OCI-LY1 (cell line): ENCODE results near the gene RPS6KA2.

Source experiments
- H2AFZ ChIP-seq: fragments of 200-600 bp; sonication (generic), shearing (Covaris generic); 2 replicates; pipeline ENCODE4 v1.6.0; 2014; ENCODE audit warnings: antibody characterized with exemption, mild to moderate bottlenecking, low read length
- H3F3A ChIP-seq: fragments of 200-600 bp; sonication (generic), shearing (Covaris generic); 2 replicates; pipeline ENCODE4 v1.6.0; 2014; ENCODE audit warnings: mild to moderate bottlenecking, antibody characterized with exemption, low read length, moderate library complexity; ENCODE audit not compliant: insufficient read depth
- H3K27ac ChIP-seq: fragments of 200-600 bp; sonication (generic); 2 replicates; pipeline ENCODE4 v1.5.1; 2014; ENCODE audit warnings: low read length, mixed run types, mild to moderate bottlenecking, low read depth; ENCODE audit not compliant: poor library complexity, severe bottlenecking
- H3K27me3 ChIP-seq: fragments of 200-600 bp; sonication (generic); 2 replicates; pipeline ENCODE4 v1.6.0; 2014; ENCODE audit warnings: antibody characterized with exemption, mild to moderate bottlenecking, low read length, moderate library complexity; ENCODE audit not compliant: insufficient read depth
- H3K36me3 ChIP-seq: fragments of 200-600 bp; sonication (generic); 2 replicates; pipeline ENCODE4 v1.6.1; 2014; ENCODE audit warnings: mild to moderate bottlenecking, antibody characterized with exemption, low read length, moderate library complexity, mixed read lengths; ENCODE audit not compliant: insufficient read depth
- H3K4me1 ChIP-seq: fragments of 200-600 bp; sonication (generic); 2 replicates; pipeline ENCODE4 v1.5.1; 2014; ENCODE audit warnings: mild to moderate bottlenecking, low read length, moderate library complexity; ENCODE audit not compliant: insufficient read depth, severe bottlenecking
- H3K4me2 ChIP-seq: fragments of 200-600 bp; sonication (generic), shearing (Covaris generic); 2 replicates; pipeline ENCODE4 v1.6.1; 2014; ENCODE audit warnings: low read length
- H3K4me3 ChIP-seq: fragments of 200-600 bp; sonication (generic); 2 replicates; pipeline ENCODE4 v1.5.1; 2014; ENCODE audit warnings: low read length, low read depth, mild to moderate bottlenecking, mixed read lengths; ENCODE audit not compliant: poor library complexity, severe bottlenecking
- H3K79me2 ChIP-seq: fragments of 200-600 bp; shearing (Covaris generic); 2 replicates; pipeline ENCODE4 v1.6.1; 2016; ENCODE audit warnings: mixed run types, low read length, mixed read lengths; ENCODE audit not compliant: insufficient read depth
- H3K9ac ChIP-seq: fragments of 200-600 bp; sonication (generic), shearing (Covaris generic); 2 replicates; pipeline ENCODE4 v1.6.1; 2014; ENCODE audit warnings: mild to moderate bottlenecking, low read length, mixed read lengths
- H3K9me2 ChIP-seq: fragments of 200-600 bp; sonication (generic), shearing (Covaris generic); 2 replicates; pipeline ENCODE4 v1.6.1; 2014; ENCODE audit warnings: low read depth, mild to moderate bottlenecking, low read length, mixed read lengths
- H3K9me3 ChIP-seq: fragments of 200-600 bp; shearing (Covaris generic); 2 replicates; pipeline ENCODE4 v1.6.1; 2014; ENCODE audit warnings: low read length, mixed read lengths
- H4K20me1 ChIP-seq: fragments of 200-600 bp; sonication (generic), shearing (Covaris generic); 2 replicates; pipeline ENCODE4 v1.6.0; 2016; ENCODE audit warnings: mild to moderate bottlenecking, low read length; ENCODE audit not compliant: insufficient read depth
- CTCF ChIP-seq: fragments of 200-600 bp; sonication (generic), shearing (Covaris generic); IDR thresholded peaks from 2 replicates; pipeline ENCODE4 v1.5.1; 2017; ENCODE audit warnings: mild to moderate bottlenecking, antibody characterized with exemption, low read length, moderate library complexity, mixed read lengths
- EZH2 ChIP-seq: fragments of 200-600 bp; sonication (generic), shearing (Covaris generic); IDR thresholded peaks from 2 replicates; pipeline ENCODE4 v1.8.0; 2017; ENCODE audit warnings: borderline replicate concordance, mixed run types, mild to moderate bottlenecking, antibody characterized with exemption, low read length, moderate library complexity, mixed read lengths

RPS6KA2 gene

GRCh38 chr6:166397849-166398248, 229.2 kb downstream of the RPS6KA2 start:
- Histone ChIP-seq H3K9me3 (no peaks in the 10 kb centered on the region), H3K27ac (no peak overlapping the region), H3K4me1 (no peaks in the 10 kb centered on the region), H3K27me3 (peaks cover 4% of the 10 kb centered on the region; the same call in 1 of the 2 replicates), H3K4me3 (no peak overlapping the region), H4K20me1 (no peaks in the 10 kb centered on the region), H3K79me2 (no peaks in the 10 kb centered on the region), H3F3A (no peaks in the 10 kb centered on the region), H3K9me2 (no peaks in the 10 kb centered on the region), H3K4me2 (no peak overlapping the region), H3K36me3 (no peaks in the 10 kb centered on the region), H3K9ac (no peak overlapping the region), H2AFZ (no peak overlapping the region)
- TF ChIP-seq CTCF, result no peak
- no peak for TF ChIP-seq EZH2

GRCh38 chr6:166395778-166396177, 231.3 kb downstream of the RPS6KA2 start:
- no peak for TF ChIP-seq CTCF
- no peak for TF ChIP-seq EZH2
- Histone ChIP-seq H4K20me1 (no peaks in the 10 kb centered on the region), H3K9me3 (no peaks in the 10 kb centered on the region), H3K9me2 (no peaks in the 10 kb centered on the region), H3K9ac (no peak overlapping the region), H3K27ac (no peak overlapping the region), H3F3A (no peaks in the 10 kb centered on the region), H3K27me3 (peaks cover 4% of the 10 kb centered on the region; the same call in 1 of the 2 replicates), H3K36me3 (no peaks in the 10 kb centered on the region), H3K4me1 (no peaks in the 10 kb centered on the region), H3K79me2 (no peaks in the 10 kb centered on the region), H2AFZ (no peak overlapping the region), H3K4me3 (no peak overlapping the region), H3K4me2 (no peak overlapping the region)

GRCh38 chr6:166395351-166395750, 231.7 kb downstream of the RPS6KA2 start:
- H3K27me3 ChIP-seq, result peaks cover 4% of the 10 kb centered on the region; the same call in 1 of the 2 replicates
- no peak overlapping the region for H2AFZ ChIP-seq
- no peak for TF ChIP-seq EZH2
- TF ChIP-seq CTCF, result no peak
- no peaks in the 10 kb centered on the region for H3K9me2 ChIP-seq
- H3K79me2 ChIP-seq, result no peaks in the 10 kb centered on the region
- no peaks in the 10 kb centered on the region for H3F3A ChIP-seq
- no peak overlapping the region for H3K4me2 ChIP-seq
- H4K20me1 ChIP-seq, result no peaks in the 10 kb centered on the region
- no peak overlapping the region for H3K9ac ChIP-seq
- H3K36me3 ChIP-seq, result no peaks in the 10 kb centered on the region
- H3K4me3 ChIP-seq, result no peak overlapping the region
- H3K4me1 ChIP-seq, result no peaks in the 10 kb centered on the region
- H3K9me3 ChIP-seq, result no peaks in the 10 kb centered on the region
- no peak overlapping the region for H3K27ac ChIP-seq
